ENCODE results near the gene CALHM3. TPM values are rescaled to one million over a fixed set of nuclear protein-coding genes. Genes with fewer than 3 reads are reported as not detected.
"Not testable (repeated sequence)": the region's sequence is repeated elsewhere in the genome, so short reads cannot be mapped to it uniquely, and the experiment has no call there.

The CALHM3 gene, protein sequence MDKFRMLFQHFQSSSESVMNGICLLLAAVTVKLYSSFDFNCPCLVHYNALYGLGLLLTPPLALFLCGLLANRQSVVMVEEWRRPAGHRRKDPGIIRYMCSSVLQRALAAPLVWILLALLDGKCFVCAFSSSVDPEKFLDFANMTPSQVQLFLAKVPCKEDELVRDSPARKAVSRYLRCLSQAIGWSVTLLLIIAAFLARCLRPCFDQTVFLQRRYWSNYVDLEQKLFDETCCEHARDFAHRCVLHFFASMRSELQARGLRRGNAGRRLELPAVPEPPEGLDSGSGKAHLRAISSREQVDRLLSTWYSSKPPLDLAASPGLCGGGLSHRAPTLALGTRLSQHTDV
- not detected for total RNA-seq

- no peak for DNase-seq
Measured at GRCh38 chr10:103479135-103479534, at the start of gene CALHM3. Gene CALHM3, minus strand, starts transcription at chr10:103479240. Its CDS starts 208 bp downstream, at chr10:103479032.

GRCh38 chr10:103528549-103528948 is 49.5 kb upstream of the CALHM3 start:
- no peak for DNase-seq

- not testable (repeated sequence) for DNase-seq
Measured at GRCh38 chr10:103527476-103527875, 48.4 kb upstream of the CALHM3 start.

- DNase-seq, result no peak
Measured at GRCh38 chr10:103525901-103526300, 46.9 kb upstream of the CALHM3 start.

- no peak for DNase-seq
Measured at GRCh38 chr10:103523683-103524082, 44.6 kb upstream of the CALHM3 start.

DNA sequence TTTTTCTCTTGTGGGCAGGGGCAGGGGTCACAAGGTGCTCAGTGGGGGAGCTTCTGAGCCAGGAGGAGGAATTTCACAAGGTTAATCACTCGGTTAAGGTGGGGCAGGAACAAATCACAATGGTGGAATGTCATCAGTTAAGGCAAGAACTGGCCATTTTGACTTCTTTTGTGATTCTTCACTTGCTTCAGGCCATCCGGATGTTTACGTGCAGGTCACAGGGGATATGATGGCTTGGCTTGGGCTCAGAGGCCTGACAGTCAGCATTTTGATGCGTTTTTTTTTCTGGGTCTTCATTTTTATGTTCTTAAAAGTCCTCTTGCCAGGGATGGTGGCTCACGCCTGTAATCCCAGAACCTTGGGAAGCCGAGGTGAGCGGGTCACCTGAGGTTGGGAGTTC is 43.0 kb upstream of the CALHM3 start:
- DNase-seq, result not testable (repeated sequence)

GRCh38 chr10:103519798-103520197 is 40.8 kb upstream of the CALHM3 start:
- no peak for DNase-seq

DNA sequence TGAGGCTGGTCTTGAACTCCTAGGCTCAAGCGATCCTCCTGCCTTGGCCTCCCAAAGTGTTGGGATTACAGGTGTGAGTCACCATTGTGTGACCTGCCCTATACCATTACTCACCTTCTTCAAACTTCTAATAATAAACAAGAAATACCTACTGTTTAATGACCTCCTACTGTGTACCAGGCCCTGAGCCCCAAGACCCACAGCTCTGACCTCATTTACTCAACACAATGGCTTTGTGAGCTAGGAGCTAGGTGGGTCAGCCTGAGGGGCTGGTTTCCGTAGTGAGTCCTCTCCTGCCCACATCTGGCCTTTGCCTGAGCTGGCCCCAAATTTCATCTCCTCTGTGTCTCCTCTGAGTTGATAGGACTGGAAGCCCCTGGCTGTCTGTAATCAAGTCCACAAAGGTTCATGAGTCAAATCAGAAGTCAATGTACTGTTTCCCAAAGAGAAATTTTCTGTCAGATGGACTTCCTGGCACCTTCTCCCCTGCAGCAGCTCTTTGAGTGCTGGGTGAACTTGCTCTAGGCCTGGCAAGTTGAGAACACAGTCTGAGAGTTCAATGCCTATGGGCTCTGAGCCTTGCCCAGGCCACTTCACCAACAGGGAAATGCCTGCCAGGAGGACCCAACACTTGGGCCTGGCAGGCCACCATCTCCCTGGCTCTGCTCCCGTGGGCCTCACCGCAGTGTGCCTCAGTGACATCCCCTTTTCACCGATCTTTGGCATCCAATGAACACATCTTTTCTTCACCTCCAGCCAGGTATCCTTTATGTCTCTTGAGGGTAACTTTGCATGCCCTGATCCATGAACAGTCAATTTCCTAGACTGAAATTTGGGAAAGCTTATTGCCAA is 38.4 kb upstream of the CALHM3 start:
- DNase-seq, result no peak

GRCh38 chr10:103514244-103514643 is 35.2 kb upstream of the CALHM3 start:
- DNase-seq, result no peak

DNA sequence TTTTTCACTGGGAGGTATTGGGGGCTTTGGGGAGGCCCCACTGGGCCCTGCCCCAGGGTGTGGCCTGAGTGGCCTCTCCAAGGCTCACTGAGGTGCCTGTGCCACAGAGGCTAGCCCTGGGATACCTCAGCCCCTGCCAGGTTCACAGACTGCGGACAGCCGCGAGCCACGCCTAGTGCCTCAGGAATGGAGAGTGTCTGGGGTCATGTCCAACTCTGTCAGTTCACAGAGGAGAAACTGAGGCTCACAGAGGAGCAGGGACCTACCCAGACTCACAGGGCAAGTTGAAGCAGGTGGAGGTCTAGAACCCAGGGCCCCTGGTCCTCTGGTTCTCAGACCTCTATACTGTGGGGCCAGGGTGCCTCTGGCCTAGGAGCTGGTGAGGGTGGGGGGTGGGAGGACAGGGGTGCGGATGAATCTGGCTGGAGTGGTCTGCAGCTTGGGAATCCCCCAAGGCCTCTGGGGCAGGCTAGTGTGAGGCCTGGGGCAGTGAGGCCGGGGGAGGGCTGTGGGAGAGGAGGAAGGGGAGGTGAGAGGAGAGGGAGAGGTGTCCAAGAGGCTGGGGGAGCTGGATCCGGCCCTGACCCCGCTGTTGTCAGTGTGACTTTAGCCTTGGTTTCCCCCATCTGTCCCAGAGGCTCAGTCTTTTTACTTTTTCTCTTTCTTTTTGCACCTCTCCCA is 34.5 kb upstream of the CALHM3 start:
- DNase-seq, result no peak

GRCh38 chr10:103512591-103513379 is 33.7 kb upstream of the CALHM3 start:
- DNase-seq, result no peak

GRCh38 chr10:103512166-103512565 is 33.1 kb upstream of the CALHM3 start:
- DNase-seq, result no peak

DNA sequence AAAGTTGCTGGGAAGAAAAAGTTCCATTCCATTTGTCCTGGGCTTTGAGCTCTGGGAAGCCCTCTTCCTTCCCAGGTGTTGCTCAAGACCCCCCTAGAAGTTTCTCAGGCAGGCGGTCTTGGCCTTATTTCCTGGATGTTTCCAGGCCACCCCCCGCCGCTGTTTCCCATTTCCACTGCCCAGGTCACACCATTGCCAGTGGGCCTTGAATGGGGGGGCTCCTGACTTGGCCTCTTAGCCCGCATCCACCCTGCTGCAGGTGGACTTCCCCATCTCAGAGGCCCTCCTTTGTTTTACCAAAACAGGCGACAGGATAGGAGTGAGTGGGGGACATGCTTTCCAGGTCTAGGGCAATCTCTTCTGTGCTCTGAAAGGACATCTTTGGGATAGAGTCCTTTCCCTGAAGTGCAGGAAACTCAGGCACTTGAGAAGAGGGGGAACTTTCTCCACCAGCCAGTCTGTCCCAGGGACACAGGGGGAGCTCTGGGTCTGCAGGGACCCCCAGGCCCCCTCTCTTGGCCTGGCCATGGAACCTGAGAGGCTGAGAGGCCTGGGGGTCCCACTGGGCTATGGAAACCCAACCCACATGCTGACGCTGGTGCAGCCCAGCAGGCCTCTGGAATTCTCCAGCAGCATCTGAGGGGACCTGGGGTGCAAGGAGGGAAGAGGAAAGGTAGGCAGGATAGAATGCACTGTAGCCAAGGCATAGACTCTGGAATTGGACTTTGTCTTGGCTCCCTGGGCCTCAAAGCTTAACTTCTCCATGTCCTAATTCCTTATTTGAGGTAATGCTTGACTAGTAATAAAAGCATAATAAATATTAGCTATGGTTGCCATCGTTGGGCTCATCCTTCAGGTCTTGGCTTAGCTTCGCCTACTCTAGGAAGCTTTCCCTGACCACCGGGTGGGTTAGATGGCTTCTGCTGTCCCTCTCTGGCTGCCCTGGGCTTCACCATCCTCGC is 32.0 kb upstream of the CALHM3 start:
- DNase-seq, result no peak

DNA sequence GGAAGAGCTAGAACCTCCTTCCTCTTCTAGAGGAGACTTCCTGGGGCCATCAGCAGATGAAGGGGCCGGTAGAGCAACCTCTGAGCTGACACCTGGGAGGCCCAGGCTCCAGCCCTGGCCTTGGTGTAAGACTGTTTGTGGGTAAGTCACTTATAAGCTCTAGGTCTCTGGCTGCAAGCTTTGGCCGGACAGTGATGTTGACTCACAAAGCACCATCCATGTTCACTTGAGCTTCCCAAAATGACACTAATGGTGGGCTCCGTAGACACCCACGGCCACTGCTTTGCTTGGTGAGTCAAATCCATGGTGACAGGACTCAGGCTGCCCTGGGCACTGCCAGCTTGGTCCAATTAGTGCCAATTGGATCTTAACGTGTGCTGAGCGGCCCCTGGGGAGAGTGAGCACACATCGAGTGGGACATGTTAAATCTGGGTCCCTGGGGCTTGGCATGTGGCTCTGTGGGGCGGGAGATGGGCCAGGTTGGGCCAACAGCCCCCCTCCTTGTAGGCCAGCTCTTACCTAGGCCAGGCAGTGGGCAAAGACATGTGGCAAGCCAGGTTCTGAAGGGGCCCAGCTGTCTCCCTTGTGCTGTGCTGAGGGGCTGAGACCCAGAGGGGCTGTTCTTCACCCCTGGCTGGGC is 31.1 kb upstream of the CALHM3 start:
- no peak for DNase-seq

- no peak for DNase-seq
Measured at GRCh38 chr10:103507235-103508191, 28.5 kb upstream of the CALHM3 start.

GRCh38 chr10:103506061-103506460 is 27.0 kb upstream of the CALHM3 start:
- no peak for DNase-seq

DNA sequence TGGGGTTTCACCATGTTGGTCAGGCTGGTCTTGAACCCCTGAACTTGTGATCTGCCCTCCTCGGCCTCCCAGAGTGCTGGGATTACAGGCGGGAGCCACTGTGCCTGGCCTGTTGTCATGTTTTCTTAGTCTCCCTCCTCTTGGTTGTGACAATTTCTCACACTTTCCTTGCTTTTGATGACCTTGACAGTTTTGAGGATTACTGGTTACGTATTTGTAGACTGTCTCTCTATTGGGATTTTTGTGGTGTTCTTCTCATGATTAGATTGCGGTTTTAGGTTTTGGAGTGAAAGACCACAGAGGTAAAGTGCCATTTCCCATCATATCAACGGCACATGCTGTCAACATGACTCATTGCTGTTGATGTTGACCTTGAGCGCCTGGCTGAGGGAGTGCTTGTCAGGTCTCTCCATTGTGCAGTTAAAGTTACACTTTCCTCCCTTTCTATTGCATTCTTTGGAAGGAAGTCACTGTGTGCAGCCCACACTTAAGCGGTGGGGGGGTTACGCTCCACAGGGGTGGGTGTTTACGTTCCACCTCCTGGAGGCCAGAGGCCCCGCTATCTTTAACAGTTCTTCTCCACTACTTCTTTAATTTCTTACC is 25.2 kb upstream of the CALHM3 start:
- DNase-seq, result no peak

GRCh38 chr10:103503777-103504176 is 24.7 kb upstream of the CALHM3 start:
- DNase-seq, result not testable (repeated sequence)

All from skin of body (tissue), 2 donors.